Fibroblast of villous mesenchyme (primary cell): Measurements from ENCODE around the gene PRKCD. TPM values are rescaled to one million over a fixed set of nuclear protein-coding genes. Genes with fewer than 3 reads are reported as not detected.

Experiments
- DNase-seq: peaks from one replicate; pipeline ENCODE4 v3.0.0-alpha.2; 2010; ENCODE audit warnings: low read depth
- H3K4me3 ChIP-seq: 2 replicates; pipeline ENCODE4 v1.5.1; 2011; ENCODE audit warnings: low read depth, mild to moderate bottlenecking, low read length
- total RNA-seq: library from RNA; depleted of rRNA; stranded (reverse); fragments of >200 nt; gene quantifications from 2 replicates; pipeline ENCODE4 v1.2.3, GENCODE V29; 2012
- TF ChIP-seq, protein P1 (sequence below): IDR thresholded peaks from 2 replicates; pipeline ENCODE4 v1.5.1; 2012; ENCODE audit warnings: low read depth, mild to moderate bottlenecking, low read length; ENCODE audit not compliant: insufficient read depth

Gene PRKCD
- total RNA-seq, 1 donor: 1.7 TPM

DNA sequence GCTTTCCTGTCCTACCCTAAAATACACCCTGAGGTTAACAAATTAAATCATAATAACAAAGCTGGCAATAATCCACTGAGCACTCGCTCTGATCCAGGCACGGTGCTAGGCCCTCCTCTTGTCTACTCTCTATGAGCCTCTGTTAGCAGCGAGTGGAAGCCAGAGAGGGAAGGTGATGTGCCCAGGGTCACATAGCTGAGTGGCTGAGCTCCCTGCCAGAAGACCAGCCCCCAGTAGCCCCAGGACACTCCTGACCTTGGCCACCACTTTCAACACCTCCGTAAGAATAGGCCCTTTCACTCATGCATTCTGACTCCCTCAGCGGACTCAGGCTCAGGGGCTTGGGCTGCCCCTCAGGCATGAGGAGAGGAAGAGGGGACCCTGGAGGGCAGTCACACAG is 9.5 kb upstream of the PRKCD start:
- DNase-seq: no peak
- H3K4me3 ChIP-seq: no peak overlapping the region
- TF ChIP-seq, protein P1, sequence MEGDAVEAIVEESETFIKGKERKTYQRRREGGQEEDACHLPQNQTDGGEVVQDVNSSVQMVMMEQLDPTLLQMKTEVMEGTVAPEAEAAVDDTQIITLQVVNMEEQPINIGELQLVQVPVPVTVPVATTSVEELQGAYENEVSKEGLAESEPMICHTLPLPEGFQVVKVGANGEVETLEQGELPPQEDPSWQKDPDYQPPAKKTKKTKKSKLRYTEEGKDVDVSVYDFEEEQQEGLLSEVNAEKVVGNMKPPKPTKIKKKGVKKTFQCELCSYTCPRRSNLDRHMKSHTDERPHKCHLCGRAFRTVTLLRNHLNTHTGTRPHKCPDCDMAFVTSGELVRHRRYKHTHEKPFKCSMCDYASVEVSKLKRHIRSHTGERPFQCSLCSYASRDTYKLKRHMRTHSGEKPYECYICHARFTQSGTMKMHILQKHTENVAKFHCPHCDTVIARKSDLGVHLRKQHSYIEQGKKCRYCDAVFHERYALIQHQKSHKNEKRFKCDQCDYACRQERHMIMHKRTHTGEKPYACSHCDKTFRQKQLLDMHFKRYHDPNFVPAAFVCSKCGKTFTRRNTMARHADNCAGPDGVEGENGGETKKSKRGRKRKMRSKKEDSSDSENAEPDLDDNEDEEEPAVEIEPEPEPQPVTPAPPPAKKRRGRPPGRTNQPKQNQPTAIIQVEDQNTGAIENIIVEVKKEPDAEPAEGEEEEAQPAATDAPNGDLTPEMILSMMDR: no peak

DNA sequence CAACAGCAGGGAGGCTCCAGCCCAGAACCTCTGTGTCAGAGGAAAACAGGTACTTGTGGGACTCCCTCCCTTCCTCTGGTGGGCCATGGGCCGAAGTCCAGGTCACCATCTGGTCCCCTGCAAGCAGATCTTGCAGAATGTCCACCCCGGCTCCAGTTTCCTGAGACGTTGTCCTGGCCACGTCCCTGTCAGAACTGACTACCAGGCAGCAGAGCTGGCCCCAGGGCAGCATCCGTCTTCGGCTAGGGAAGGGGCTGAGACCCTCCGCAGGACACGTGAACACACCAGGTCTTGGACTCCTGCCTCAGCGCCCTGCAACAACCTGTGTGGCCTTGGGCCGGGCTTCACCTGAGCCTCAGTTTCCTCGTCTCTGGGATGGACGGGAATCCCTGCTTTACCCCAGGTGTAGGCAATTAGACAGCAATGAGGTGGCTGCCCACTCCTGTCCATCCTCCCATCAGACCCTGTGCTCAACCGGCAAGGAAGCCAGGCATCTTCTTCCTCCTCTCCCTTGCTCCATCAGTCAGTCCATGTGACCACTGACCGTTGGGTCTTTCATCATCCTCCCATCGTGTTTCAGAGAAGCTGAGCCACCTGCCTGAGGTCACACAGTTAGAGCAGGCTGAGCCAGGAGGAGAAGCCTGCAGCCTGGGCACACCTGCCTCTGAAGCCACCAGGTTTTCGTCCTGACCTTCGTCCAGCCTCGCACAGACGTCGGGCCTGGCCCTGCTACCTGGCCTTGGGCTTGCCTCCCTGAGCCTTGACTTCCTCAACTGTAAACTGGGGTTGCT is 8.9 kb upstream of the PRKCD start:
- no peak overlapping the region for H3K4me3 ChIP-seq
- TF ChIP-seq, protein P1: no peak
- DNase-seq: no peak

DNA sequence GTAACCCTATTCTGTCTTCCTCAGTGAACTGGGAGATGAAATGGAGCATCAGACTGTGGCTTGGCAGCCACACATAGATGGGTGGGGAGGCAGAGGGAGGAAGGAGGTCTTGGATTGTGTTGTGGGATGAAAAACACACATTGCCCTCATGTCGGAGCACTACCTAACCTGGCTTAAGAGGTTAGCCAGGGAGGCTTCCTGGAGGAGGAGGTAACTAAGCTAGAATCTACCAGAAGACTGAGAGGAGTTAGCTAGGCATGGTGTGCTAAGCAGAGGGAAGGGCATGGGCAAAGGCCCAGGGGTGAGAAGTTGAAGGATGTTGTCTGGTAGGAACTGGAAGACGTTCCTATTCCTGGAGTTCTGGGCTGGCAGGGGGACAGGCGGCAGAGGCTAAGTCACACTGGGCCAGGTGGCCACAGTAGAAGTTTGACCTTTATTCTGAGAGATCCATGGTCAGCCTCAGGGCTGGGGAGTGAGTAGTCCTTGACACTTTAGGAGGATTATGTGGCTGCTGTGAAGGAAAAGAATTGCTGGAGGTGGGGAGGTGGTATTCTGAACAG is 7.7 kb upstream of the PRKCD start:
- no peak for DNase-seq
- TF ChIP-seq, protein P1: no peak

DNA sequence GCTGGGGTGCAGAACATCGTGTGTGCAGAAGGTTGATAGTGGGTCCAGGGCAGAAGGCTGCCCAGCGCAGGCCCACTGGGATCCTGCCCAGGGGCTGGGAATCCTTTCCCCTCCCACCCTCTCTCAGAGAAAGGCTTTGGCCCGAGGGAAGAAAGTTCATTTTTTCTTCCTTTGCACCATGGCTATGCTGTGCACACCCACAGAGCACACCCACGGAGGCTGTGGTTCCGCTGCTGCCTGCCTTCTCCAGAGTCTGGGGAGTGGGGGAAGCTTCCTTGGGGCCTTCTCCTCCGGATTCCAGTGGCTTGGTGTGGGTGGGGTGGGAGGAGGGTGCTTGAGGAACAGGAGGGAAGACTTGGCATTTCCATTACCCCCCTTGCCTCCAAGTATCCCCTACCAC is 7.0 kb upstream of the PRKCD start:
- TF ChIP-seq, protein P1: no peak
- DNase-seq: no peak
- no peak overlapping the region for H3K4me3 ChIP-seq

More for the DNA sequence above, 7.7 kb upstream of the PRKCD start:
- no peak overlapping the region for H3K4me3 ChIP-seq

DNA sequence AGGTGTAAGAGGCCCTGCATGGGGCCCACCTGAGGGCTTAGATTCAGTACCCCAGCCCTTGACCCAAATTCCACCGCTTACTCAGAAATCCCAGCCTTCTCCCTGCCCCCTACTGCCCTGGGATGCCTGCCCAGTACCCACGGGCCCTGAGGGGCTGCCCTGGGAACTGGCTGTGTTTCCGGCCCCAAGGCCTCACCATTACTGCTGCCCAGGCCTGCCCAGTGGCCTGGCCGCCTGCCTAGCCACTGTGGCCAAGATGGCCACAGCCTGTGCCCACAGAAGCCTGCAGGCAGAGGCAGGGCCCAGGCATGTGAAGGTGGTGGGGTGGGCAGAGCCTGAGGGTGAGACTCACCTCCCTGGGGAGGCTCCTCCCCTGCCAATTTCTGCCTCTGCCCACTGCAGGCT is 6.1 kb upstream of the PRKCD start:
- TF ChIP-seq, protein P1: no peak
- H3K4me3 ChIP-seq: no peak overlapping the region
- DNase-seq: no peak

DNA sequence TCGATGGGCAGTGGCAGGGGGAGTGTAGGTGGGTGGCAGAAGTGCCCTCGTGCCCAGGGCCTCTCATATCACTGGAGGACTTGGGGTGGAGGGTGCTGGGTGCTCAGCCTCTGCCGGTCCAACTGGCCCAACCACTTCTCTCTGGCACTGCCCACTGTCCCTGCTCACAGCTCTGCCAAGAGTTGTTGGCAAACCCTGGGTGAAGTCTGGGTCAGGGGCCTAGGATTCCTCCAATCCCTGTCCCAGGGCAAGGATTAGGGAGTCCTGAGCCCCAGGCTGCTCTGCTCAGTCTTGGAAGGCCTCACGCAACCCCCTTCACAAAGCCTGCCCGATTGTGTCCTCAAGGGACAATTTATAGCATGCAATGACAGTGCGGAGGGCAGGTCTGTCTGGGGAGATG is 5.2 kb upstream of the PRKCD start:
- no peak overlapping the region for H3K4me3 ChIP-seq
- TF ChIP-seq, protein P1: no peak
- no peak for DNase-seq
